Measurements from ENCODE around the gene PACRGL.

The PACRGL gene

DNA sequence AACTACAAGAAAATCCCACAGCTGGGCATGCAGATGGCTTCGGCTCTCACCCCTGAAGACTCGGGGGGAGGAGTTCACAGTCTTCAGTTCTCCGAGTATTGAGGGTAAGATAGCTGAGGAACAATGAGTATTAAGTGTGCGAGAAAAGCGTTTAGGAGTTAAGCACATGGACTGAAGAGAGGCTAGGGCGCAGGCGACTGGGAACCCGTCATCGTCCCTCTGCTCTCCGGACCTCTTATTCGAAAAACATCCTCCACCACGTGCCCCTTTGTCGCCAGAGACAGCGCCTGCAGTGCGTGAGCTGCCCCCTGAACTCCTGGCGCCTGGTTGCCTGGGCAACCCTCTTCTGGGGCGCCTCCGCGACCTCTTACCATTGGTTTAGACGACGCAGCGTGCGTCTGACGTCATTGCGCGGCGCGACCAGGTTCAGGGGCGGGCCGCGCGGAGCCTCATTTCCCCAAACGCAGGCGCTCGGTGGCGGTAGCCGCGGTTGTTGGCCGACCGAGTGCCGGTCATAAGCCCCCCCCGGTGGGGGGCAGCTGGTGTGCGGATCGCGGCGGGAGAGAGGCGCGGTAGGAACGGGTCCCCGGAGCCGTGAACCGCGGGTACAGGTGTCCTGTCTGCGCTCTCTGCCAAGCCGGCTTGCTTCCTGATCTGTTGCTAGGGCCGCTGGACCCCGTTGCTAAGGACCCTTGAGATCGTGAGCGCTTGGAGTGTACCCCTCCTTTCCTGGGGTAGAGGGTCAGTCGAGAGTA lies at the start of gene PACRGL:
Gene PACRGL, plus strand, starts transcription at position 452 of the 755 bp plus-strand sequence. CDS start 4,024 bp downstream, outside the sequence.
- peak; percentile 97 for DNase-seq (ENCODE audit: low read depth, low spot score)

DNA sequence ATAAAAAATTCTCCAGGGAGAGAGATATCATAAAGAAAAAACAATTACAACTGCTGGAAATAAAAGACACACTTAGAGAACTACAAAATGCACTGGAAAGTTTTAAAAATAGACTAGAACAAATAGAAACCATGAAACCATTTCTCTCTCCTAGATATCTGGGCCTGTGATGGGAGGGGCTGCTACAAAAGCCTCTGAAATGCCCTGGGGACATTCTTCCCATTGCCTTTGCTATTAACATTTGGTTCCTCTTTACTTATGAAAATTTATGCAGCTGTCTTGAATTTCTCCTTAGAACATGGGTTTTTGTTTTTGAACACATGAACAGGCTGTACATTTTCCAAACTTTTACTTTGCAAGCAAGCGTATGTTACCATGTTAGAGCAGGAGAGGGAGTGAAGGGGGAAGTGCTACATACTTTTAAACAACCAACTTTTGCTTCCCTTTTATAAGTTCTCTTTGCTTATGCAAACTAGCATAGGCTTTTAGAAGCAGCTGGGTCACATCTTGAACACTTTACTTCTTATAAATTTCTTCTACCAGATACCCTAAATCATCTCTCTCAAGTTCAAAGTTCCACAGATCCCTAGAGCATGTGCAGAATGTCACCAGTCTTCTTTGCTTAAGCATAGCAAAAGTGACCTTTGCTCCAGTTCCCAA lies 47.9 kb upstream of the PACRGL start:
- DNase-seq (ENCODE audit: low read depth, low spot score): no peak

DNA sequence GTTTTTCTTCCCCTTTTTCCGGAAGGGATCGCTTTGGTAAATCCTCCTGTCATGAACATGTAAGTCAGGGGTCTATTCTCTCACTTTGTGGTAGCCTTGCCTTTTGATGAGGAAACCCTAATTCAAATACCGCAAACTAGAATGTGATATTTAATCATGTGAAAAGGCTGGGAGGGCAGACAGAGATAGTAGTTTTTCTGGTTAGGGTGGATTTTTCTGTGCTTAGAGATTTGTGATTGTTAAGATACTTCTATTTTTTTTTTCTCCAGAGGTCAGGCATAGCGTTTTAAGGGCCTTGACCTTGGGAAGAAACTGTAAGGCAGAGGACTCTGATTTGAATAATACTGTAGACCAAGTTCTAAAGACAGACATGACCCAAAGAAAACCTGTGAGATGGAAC lies 41.8 kb upstream of the PACRGL start:
- no peak for DNase-seq (ENCODE audit: low read depth, low spot score)

DNA sequence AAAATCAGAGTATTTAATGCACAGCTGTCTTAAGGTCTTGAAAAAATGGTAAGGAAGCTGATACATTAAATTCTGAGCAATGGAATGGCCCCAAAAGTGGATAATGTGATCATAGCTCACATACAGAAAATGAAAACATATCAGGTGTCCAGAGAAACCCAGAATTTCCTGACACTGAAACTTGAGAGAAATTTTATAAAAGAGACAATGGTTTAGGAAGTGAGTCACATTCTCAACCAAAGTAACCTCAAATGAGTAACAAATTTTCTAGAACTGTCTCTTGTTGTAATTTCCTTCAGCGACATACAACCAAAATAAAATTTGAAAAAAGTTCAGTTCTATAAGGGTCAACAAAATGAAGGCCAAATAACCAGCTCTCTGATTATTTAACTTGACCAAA lies 37.4 kb upstream of the PACRGL start:
- DNase-seq (ENCODE audit: low read depth, low spot score): no peak

DNA sequence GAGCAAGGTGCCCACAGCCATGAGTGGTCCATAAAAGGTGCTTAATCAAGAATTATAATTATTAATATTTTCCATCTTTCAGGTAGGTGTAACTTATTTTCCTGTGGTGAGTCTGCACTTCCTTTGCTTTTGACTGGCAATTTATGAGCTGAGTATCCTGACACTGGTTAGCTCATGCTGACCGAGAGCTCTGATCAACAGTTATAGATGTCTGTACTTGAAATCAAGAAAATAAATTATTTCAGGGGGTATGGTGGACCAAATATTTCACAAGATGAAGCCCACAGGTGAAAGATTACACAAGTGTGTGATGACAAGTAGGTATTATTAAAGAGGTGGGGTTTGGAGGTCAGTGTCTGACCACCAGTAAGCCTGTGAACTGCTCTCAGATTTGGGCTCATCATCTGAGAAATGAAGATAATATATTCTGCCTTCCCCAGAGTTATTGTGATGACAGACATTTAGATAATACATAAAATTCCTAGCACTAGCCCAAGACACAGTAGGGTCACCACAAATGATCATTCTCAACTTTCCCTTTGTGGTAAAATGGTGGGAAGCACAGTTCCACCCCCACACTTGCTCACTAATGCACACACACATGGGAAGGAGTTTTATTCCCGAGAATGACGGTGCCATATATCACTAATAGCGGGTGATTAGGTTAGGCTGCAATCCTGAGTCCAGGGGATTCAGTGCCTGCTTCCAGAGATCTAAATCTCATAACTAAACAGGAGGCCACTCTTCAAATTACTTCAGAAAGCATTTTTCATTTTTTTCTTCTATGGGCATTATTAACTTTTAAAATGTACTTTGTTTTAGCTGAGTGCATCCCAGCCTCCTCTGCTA lies 34.0 kb upstream of the PACRGL start:
- DNase-seq (ENCODE audit: low read depth, low spot score): no peak

DNA sequence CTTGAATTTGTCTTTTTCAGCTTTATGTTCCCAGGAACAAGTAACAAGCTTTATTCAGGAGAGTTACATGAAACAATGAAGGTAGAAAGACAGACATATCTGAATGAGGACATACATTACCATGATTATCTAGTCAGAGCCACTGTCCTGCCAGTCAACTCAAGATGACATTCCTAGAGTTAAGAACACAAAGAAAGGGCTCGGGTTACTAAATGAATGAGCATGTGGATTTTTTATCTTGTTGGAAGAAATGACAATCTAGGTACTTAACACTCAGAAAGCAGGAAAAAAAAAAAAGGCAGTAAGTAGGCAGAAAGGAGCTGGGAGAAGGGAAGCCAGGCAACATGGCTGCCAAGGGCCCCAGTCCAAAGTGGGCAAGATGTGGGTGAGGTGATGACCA lies 28.0 kb upstream of the PACRGL start:
- no peak for DNase-seq (ENCODE audit: low read depth, low spot score)

DNA sequence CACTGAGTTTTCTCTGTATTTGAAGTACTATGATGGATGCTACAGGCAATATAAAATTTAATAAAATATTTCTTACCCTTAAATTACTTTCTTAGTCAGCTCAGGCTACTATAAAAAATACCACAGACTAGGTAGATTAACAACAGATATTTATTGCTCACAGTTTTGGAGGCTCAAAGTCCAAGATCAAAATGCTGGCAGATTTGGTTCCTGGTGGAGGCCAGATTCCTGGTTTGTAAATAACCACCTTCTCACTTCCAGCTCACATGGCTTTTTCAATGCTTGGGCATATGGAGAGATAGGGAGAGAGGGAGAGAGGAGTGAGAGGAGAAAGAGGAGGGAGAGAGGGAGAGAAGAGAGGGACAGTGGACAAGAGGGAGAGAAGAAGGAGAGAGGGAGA lies 24.5 kb upstream of the PACRGL start:
- DNase-seq (ENCODE audit: low read depth, low spot score): no peak

DNA sequence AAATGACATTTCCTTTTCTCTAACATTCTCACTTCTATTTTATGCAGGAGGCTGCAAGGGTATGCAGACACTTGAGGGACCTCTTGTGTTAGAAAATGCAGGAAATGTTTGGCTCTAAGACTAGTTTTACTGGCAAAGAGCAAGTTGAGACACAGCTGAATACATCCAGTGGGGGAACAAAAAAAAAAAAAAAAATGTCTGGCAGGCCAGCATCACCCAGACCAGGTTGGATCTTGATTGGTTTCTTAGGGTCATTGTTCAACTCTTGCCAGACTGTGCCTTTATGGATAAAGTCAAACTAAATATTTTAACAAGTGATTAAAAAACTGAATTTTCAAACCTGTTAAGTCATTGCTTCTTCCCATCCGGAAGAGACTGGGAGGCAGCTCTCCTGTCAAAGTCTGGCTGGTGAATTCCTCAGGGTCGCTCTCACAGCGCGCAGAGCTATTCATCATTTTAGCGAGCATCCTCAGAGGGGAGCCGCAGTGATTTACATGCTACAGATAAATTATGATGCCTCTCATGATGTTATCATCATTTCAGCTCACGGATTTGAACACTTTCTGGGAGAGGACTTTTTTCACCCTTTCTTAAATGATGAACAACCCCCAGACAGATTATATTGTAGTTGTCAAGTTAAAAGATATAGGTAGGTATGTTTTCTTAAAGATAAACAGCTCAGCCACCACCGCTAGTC lies 23.6 kb upstream of the PACRGL start:
- DNase-seq (ENCODE audit: low read depth, low spot score): no peak

DNA sequence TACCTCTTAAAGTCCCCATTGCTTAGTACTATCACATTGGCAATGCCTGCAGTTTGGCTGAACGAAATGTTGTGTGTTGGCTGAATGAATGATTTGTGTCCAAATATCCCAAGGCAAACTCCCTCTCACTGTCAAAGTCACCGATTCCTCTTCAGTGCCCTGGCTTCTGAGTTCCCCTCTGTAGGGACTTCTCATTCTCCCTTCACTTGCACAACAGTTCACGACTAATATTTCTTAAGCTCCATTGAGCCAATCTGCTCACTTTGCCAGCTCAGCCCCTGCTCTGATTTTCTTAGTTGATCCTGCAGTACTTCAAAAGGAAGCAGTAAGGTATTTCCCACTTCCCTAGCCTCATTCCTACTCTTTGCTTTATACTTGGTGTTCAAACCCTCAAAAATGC lies 21.9 kb upstream of the PACRGL start:
- no peak for DNase-seq (ENCODE audit: low read depth, low spot score)

DNA sequence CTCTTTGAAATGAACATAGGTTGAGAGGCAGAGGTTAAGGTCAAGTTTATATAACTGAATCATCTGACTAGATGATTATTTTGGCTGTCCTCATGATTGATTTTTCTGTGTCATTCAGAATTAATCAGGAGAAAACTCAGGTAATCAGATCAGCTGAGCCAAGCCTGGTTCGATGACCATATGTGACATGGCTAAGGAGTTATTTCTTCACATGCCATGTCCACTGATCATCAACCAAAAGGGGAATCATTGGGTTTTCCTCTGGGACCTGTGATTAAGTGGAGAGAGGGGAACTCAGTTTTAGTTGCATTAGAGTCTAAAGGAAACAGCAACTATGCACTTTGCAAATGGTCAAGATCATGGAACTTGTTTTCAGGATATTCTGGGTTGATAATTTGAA lies 20.3 kb upstream of the PACRGL start:
- DNase-seq (ENCODE audit: low read depth, low spot score): no peak

DNA sequence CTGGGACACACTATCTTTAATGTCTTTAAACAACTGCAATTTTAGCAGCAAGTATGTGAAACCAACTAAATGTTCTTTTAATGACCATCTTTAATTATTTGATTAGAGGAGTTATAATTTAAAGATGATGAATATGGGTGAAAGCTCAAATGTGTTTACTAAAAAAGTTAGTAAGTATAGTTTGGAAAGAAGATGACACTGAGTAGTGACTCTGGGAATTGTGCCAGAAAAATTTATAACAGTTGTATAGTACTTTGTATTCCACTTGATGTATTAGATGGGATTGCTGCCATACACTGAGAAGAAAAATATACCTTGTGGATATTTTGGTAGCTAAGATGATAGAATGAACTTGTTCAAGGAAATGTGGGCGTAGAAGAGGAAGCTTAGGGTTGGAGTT lies 19.5 kb upstream of the PACRGL start:
- no peak for DNase-seq (ENCODE audit: low read depth, low spot score)

DNA sequence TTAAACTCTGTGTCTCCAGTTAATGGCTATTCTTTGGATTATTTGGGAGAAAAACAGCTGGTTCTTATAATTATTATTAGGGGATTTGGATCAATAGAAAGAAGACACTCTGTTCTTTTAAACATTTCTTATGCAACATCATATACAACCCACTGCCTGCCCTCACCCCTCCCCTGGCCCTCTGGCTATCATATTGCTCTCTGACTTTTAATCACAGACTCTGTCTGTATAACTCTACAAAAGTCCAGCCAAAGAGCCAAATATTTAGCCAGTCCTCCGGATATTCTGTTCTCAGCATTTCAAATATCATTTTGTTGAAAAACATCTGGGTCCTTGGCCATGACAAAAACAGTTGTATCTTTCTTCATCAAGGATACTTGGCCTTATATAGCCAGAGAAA lies 19.0 kb upstream of the PACRGL start:
- DNase-seq (ENCODE audit: low read depth, low spot score): no peak

DNA sequence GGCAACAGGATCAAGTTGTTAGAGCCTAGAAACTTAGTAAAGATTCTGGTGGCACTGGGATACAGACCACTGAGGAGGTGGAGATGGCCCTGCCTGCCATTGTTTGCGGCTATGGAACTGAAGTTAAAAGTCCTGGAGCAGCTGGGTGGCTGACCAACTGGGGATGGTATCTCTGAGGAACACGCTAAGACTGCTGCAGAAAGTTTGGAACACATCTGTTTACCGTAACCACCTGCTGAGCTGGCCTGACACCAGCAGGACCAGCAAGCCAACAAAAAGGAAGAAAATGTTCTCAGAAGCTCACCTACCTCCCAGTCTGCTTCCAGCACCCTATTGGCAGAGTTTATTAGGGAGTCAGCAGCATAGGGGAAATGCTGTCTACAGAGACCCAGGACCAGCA lies 17.4 kb upstream of the PACRGL start:
- DNase-seq (ENCODE audit: low read depth, low spot score): no peak

DNA sequence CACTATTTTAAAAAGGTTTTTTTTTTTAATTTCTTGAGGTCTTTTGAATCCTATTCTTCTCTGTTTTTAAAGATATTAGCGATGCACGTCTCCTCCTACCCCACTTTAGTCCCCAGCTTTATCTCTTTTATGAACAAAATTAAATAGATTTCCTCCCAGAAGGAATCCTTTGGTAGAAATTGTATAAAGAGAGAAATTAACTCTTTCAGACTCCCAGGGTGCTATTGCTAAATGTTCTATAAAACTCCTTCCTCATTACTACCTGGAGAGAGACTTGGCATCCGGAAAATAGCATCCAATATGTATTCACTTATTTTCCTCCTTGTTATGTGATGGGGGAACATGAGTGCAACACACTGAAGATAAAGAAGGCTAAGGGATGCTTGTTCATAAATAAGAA lies 16.5 kb upstream of the PACRGL start:
- DNase-seq (ENCODE audit: low read depth, low spot score): no peak

DNA sequence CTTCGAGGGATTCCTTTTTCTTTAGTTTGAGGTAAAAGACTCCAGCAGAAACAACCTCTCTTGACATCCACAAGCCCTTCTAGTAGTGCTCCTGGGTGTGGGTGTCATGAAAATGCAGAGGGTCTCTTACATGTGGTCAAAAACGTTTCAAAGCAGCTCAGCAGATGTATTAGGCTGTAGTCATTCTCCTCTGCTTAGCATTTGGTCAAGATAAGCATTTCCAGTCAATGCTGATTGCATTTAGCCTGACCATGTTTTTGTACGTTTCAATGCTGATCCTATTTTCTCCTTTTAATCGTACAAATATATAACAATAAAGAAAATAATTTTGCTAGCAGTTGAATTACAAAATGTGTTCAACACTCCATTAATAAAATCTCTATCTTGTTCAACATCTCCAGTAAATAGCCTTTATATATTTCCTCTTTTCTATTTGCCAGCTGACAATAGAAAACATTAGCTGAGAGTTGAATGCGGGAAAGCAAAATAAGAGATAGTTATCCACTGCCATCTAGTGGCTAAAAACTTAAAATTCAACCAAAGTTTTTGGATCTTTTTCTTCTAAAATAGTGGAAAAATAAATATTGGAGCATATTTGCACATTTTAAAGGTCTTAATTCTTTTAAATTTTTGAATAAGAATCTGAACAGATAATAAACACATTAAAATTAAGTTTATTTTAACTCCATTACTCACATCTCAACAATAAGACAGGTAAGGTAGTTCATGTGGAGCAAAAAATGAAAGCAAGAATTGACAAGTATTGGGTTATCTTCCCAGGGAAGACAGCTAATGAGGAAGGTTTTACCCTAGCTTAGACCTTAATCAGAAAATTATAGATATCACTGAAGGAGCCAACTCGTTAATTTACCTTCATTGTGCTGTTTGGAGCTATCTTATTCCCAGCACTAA lies 15.2 kb upstream of the PACRGL start:
- DNase-seq (ENCODE audit: low read depth, low spot score): no peak

DNA sequence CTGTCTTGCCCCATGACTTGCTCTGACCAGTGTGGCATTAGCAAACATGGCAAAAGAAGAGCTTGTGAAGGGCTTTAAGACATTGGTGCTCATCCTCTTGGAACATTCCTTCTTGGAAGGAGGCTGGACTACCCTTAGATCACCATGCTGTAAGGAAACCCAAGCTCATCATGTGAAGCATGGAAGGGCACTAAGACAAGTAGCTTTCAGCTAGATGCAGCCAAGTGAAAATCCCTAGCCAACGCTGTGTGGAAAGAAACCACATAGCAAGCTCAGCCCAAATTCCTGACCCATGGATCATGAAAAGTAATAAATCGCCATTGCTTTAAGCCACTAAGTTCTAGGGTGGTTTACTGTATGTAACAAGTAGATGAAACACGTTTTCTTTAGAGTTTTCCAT lies 12.4 kb upstream of the PACRGL start:
- no peak for DNase-seq (ENCODE audit: low read depth, low spot score)

DNA sequence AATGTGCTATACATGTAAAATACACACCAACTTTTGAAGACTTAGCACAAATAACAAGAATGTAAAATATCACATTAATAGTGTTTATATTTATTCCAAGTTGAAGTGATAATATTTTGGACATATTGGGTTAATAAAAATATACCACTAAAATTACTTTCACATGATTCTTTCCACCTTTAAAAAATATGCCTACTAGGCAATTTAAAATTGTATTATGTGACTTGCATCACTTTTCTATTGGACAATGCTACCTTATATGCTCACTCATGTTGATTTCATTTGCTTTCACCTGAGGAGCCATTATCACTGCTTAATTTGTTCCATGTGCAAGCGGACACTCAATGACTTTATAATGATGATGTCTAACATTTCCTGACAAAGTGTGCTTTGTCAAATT lies 3.4 kb upstream of the PACRGL start:
- no peak for DNase-seq (ENCODE audit: low read depth, low spot score)

DNA sequence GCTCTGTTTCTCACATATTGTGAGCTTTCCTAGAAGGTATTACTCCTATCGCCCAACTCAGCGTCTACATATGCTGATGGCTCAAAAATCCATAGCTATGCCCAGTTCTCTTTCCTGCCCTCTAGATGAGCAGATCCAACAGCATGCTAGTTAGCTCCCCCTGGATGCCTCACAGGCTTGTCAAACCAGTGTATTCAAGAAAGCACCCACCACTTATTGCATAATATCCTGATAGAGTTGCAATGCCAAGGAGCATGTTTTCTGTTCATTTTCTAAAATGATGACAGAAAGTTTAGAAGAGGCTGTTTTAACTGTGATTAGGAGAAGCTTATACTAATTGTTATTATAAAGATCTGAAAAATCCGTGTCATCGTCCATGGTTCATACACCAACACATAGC lies 1.9 kb upstream of the PACRGL start:
- no peak for DNase-seq (ENCODE audit: low read depth, low spot score)

DNA sequence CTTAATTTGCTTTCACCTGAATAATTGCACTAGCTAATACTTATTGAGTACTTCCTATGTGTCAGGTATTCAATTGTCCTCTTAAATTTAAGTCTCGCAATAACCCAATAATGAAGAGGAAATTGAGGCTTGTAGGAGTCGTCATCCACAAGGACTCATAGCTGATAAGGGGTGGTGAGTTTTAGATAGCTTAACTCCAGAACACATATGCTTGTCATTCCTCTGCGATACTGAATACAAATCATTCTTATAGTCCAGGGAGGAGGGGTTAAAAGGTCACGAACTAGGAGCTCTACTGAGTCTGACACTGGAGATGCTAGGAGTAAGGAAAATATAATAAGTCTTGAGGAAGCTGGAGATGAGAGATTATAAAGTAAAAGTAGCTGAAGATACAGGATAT lies 1.4 kb upstream of the PACRGL start:
- DNase-seq (ENCODE audit: low read depth, low spot score): no peak

DNA sequence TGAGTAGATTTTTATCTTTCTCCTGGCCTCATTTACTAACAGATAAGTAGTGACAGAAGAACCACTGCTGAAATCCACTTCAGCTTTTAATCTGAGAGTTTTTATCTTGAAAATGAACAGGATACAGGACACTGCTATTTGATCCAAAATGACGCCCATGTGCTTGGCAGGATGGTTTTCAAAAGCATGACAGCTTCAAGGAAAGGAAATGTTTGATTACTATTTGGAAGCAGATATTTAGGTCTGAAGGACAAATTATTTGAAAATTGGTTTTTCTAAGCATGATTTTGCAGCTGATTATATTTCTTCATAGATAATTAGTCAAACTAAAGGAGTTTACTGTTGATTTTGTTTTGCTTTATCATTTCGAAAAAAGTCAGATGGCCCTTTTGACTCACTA lies 11.1 kb downstream of the PACRGL start:
- no peak for DNase-seq (ENCODE audit: low read depth, low spot score)

DNA sequence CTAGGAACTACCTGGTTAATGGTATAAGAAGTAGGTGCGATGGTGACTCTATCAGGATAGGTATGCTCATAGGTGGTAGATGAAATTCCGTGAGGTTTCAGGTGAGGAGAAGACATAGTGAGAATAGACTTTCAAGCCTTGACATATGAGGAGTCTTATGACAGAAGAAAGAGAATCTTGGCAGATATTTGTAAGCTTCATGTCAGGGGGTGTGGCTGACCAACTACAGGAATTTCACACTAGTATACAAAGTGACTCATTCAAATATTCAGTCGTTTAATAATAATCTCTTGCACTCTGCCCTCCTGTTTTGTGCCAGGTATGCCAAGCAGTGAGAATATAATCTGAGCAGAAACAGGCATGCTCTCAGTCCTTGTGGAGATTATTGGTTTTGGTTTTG lies 22.8 kb downstream of the PACRGL start:
- DNase-seq (ENCODE audit: low read depth, low spot score): no peak
